Heart left ventricle (tissue), 16 donors: ENCODE measurements around the gene CDK12. TPM values are rescaled to one million over a fixed set of nuclear protein-coding genes. Genes with fewer than 3 reads are reported as not detected.

ENCODE experiments used
- ATAC-seq, 4 donors: fragments of 200-7000 bp; cut with Tn5 transposase; one replicate each; pipeline ENCODE4 v1.9.1; 2020 to 2022; ENCODE audit warnings: moderate library complexity in 4 of 4, mild to moderate bottlenecking in 3 of 4, moderate number of reproducible peaks in 1 of 4
- DNase-seq, 5 donors: peaks; one replicate each; pipeline ENCODE4 v3.0.0-alpha.2; 2020
- H3K27ac ChIP-seq, 12 donors: fragments of 200-600 bp; sonication (generic) in 4 of 12; one replicate each; pipeline versions ENCODE4 v1.5.0 to v1.8.0; 2016 to 2022; ENCODE audit warnings: mild to moderate bottlenecking in 2 of 12
- H3K27me3 ChIP-seq, 9 donors: fragments of 200-600 bp; sonication (generic) in 2 of 9; one replicate each; pipeline versions ENCODE4 v1.5.1 to v1.8.0; 2016 to 2022; ENCODE audit warnings: mild to moderate bottlenecking in 3 of 9
- H3K36me3 ChIP-seq, 9 donors: fragments of 200-600 bp; sonication (generic) in 2 of 9; one replicate each; pipeline versions ENCODE4 v1.5.0 to v1.8.0; 2018 to 2022; ENCODE audit warnings: mild to moderate bottlenecking in 2 of 9
- H3K4me1 ChIP-seq, 12 donors: fragments of 200-600 bp; sonication (generic) in 4 of 12; one replicate each; pipeline versions ENCODE4 v1.5.0 to v1.8.0; 2016 to 2022; ENCODE audit warnings: mild to moderate bottlenecking in 3 of 12
- H3K4me3 ChIP-seq, 12 donors: fragments of 200-600 bp; sonication (generic) in 4 of 12; one replicate each; pipeline versions ENCODE4 v1.5.0 to v1.8.0; 2017 to 2022; ENCODE audit warnings: mild to moderate bottlenecking in 9 of 12, moderate library complexity in 4 of 12
- H3K9me3 ChIP-seq, 12 donors: fragments of 200-600 bp; sonication (generic) in 4 of 12; one replicate each; pipeline versions ENCODE4 v1.5.0 to v1.8.0; 2016 to 2022; ENCODE audit warnings: mild to moderate bottlenecking in 1 of 12
- CTCF ChIP-seq, 12 donors: fragments of 200-600 bp; sonication (generic) in 4 of 12; IDR thresholded peaks; one replicate each; pipeline versions ENCODE4 v1.5.0 to v1.8.0; 2018 to 2022; ENCODE audit warnings: antibody characterized with exemption in 12 of 12, mild to moderate bottlenecking in 5 of 12
- POLR2A ChIP-seq, 2 donors: fragments of 450-650 bp; IDR thresholded peaks; one replicate each; pipeline ENCODE4 v1.6.1; 2017; ENCODE audit warnings: antibody characterized with exemption in 2 of 2, mild to moderate bottlenecking in 2 of 2, moderate library complexity in 2 of 2
- WGBS, 4 donors: extraction: QIAGEN DNeasy Blood & Tissue Kit in 2 of 4; methylation state at CpG; one replicate each; pipeline versions ENCODE4 v1.1.5 to v1.1.7; 2013 to 2018; 5-methylcytosine and 5-hydroxymethylcytosine counted together
- intact Hi-C, 10 donors: fragments of 100-400 bp; cut with DNase I; formaldehyde crosslinking; loops; one replicate each; pipeline versions ENCODE4 v1.11.1 to v1.14.2; 2022
- polyA plus RNA-seq, 2 donors: library from polyadenylated mRNA; stranded (reverse); fragments of 200-250 nt; gene quantifications; one replicate each; pipeline ENCODE4 v1.2.3, GENCODE V29; 2013
- total RNA-seq, 9 donors: library from RNA; depleted of rRNA in 2 of 9; stranded (reverse); fragments of >200 nt in 2 of 9; fragmentation: NEBNext Ultra II Directional in 3 of 9; extraction: Animal tissue kit (Norgen Biotek cat#: 25700) in 3 of 9; gene quantifications; one replicate each; pipeline versions ENCODE4 v1.1.0 to v1.2.4, GENCODE V29; 2016 to 2023
- donor health status: ischemic (EF 13 %, LVEDD 7.1; RV severe dilation, severe dysfunction).
- donor health status: healthy with polysubstance abuse.
- donor health status: DM: no; HTN: yes; CAD: no.
- donor health status: DM: no; HTN: no; CAD: no.
- donor health status: ischemic (EF 25% LVEDD 6.9; RV normal size, moderate dysfunction).
- donor health status: ischemic (EF 25% LVEDD 5.7; RV mildly dilated, moderate dysfunction).
- donor health status: healthy.
- donor health status: DM: yes; HTN: yes; CAD: no.
- donor health status: ischemic (EF 35%, LVEDD 5.7; RV mildly dilated, moderate dysfunction).
- donor health status: nonischemic (EF 11% LVEDD 7.7; RV severe dilation, severe dysfunction).
- donor health status: DM: yes; HTN: yes; CAD: no.
- donor health status: PGD.
- donor health status: ischemic (EF 29% LVEDD 5.4; RV normal size, mild dysfunction).
- donor health status: nonischemic (EF 23%, LVEDD 6.1; RV moderate dilation, normal function).

Gene CDK12
- total and polyA plus RNA-seq, 11 donors, result 7.0 to 34.3 (median 18.6) TPM

GRCh38 chr17:39443326-39443725 is 18.0 kb upstream of the CDK12 start:
- Histone ChIP-seq H3K9me3 (no peaks in the 10 kb centered on the region), H3K27ac (no peak overlapping the region), H3K27me3 (no peaks in the 10 kb centered on the region), H3K4me3 (no peak overlapping the region), H3K4me1 (no peaks in the 10 kb centered on the region), H3K36me3 (peaks cover 0 to 100% (median 98%) of the 10 kb centered on the region in 9 donors)
- intact Hi-C loops, result no loop called here
- ATAC-seq (no peak), DNase-seq (no peak)
- TF ChIP-seq POLR2A (IDR thresholded peaks at IDR 0.05), result no peak
- no peak for TF ChIP-seq CTCF (IDR thresholded peaks at IDR 0.05)

GRCh38 chr17:39447561-39447960 is 13.7 kb upstream of the CDK12 start:
- WGBS, 4 donors, result 86 to 93% (median 87%) methylated on average over 5 of the region's 5 CpGs

GRCh38 chr17:39450051-39450450 is 11.2 kb upstream of the CDK12 start:
- no peak for DNase-seq
- intact Hi-C loops, result no loop called here
- 83 to 92% (median 84%) methylated on average over 13 of the region's 13 CpGs for WGBS, 4 donors

More at GRCh38 chr17:39447561-39447960, 13.7 kb upstream of the CDK12 start:
- no peak for DNase-seq
- Histone ChIP-seq H3K27ac (no peak overlapping the region), H3K27me3 (no peaks in the 10 kb centered on the region), H3K36me3 (peaks cover 0 to 61% (median 56%) of the 10 kb centered on the region in 9 donors), H3K4me1 (peaks cover 0 to 29% (median 12%) of the 10 kb centered on the region in 12 donors), H3K4me3 (no peak overlapping the region), H3K9me3 (no peaks in the 10 kb centered on the region)
- no peak for ATAC-seq
- intact Hi-C loops, result no loop called here
- TF ChIP-seq CTCF (IDR thresholded peaks at IDR 0.05), result no peak
- no peak for TF ChIP-seq POLR2A (IDR thresholded peaks at IDR 0.05)

More at GRCh38 chr17:39450051-39450450, 11.2 kb upstream of the CDK12 start:
- no peak for ATAC-seq
- Histone ChIP-seq H3K9me3 (no peaks in the 10 kb centered on the region), H3K27me3 (no peaks in the 10 kb centered on the region), H3K4me1 (peaks cover 0 to 29% (median 12%) of the 10 kb centered on the region in 12 donors), H3K36me3 (peaks cover 0 to 36% (median 31%) of the 10 kb centered on the region in 9 donors), H3K27ac (peak overlapping the region in 1 of 12 donors; percentile 83), H3K4me3 (peak overlapping the region in 11 of 12 donors; percentile 64 to 94 (median 84))
- TF ChIP-seq CTCF (IDR thresholded peaks at IDR 0.05) (no peak), POLR2A (IDR thresholded peaks at IDR 0.05) (no peak)
